SKM-1 (cell line): ENCODE measurements around the gene TMEM92.
"Not testable (repeated sequence)": the region's sequence is repeated elsewhere in the genome, so short reads cannot be mapped to it uniquely, and the experiment has no call there.

Experiments
- DNase-seq: peaks from one replicate; lab custom pipeline; 2025; ENCODE audit not compliant: unreplicated experiment; lab: John Stamatoyannopoulos, UW

TMEM92 gene

GRCh38 chr17:50275279-50275678 is 1.0 kb downstream of the TMEM92 start:
- DNase-seq: no peak

- DNase-seq: no peak
Measured at GRCh38 chr17:50276588-50277356, 2.5 kb downstream of the TMEM92 start.

- no peak for DNase-seq
Measured at GRCh38 chr17:50277357-50277754, 3.1 kb downstream of the TMEM92 start.

GRCh38 chr17:50278526-50279180 is 4.4 kb downstream of the TMEM92 start:
- DNase-seq: no peak

- DNase-seq: no peak
Measured at GRCh38 chr17:50279181-50279526, 4.9 kb downstream of the TMEM92 start.

- DNase-seq: no peak
Measured at GRCh38 chr17:50279639-50280038, 5.4 kb downstream of the TMEM92 start.

- no peak for DNase-seq
Measured at GRCh38 chr17:50280068-50280467, 5.8 kb downstream of the TMEM92 start.

GRCh38 chr17:50280801-50281441 is 6.7 kb downstream of the TMEM92 start:
- peak; percentile 86 for DNase-seq

GRCh38 chr17:50281739-50282401 is 7.6 kb downstream of the TMEM92 start:
- no peak for DNase-seq

GRCh38 chr17:50283246-50283645 is 9.0 kb downstream of the TMEM92 start:
- no peak for DNase-seq

GRCh38 chr17:50283714-50284113 is 9.4 kb downstream of the TMEM92 start:
- no peak for DNase-seq

- DNase-seq: no peak
Measured at GRCh38 chr17:50285941-50286340, 11.7 kb downstream of the TMEM92 start.

- not testable (repeated sequence) for DNase-seq
Measured at GRCh38 chr17:50287302-50287701, 13.0 kb downstream of the TMEM92 start.

GRCh38 chr17:50288306-50288705 is 14.0 kb downstream of the TMEM92 start:
- DNase-seq: no peak

- DNase-seq: no peak
Measured at GRCh38 chr17:50289278-50289677, 15.0 kb downstream of the TMEM92 start.

- DNase-seq: peak; percentile 93
Measured at GRCh38 chr17:50289991-50290702, 15.9 kb downstream of the TMEM92 start.

GRCh38 chr17:50290933-50291332 is 16.7 kb downstream of the TMEM92 start:
- DNase-seq: no peak

- no peak for DNase-seq
Measured at GRCh38 chr17:50292465-50292864, 18.2 kb downstream of the TMEM92 start.

GRCh38 chr17:50295021-50295420 is 20.8 kb downstream of the TMEM92 start:
- DNase-seq: no peak

GRCh38 chr17:50297407-50297865 is 23.2 kb downstream of the TMEM92 start:
- DNase-seq: peak; percentile 43

GRCh38 chr17:50298018-50298417 is 23.8 kb downstream of the TMEM92 start:
- DNase-seq: no peak
